H1 (cell line): ENCODE measurements around the gene OSBPL9. TPM values are rescaled to one million over a fixed set of nuclear protein-coding genes. Genes with fewer than 3 reads are reported as not detected.

ENCODE experiments used
- CTCF ChIA-PET: fragments of 300-600 bp; sonication (Branson Sonifier 250); formaldehyde crosslinking; loops from one replicate; lab custom pipeline; 2021; ENCODE audit not compliant: partially characterized antibody; lab: Charles Lee
- POLR2A ChIA-PET: fragments of 300-600 bp; sonication (Branson Sonifier 250); formaldehyde crosslinking; loops from one replicate; lab custom pipeline; 2021; ENCODE audit warnings: inconsistent platforms; ENCODE audit not compliant: partially characterized antibody; lab: Charles Lee
- DNase-seq, 2 experiments: peaks; one replicate each; pipeline versions ENCODE4 v3.0.0 to v3.0.0-alpha.2; 2010 to 2022; ENCODE audit warnings: low spot score in 2 of 2, low read depth in 1 of 2, mixed read lengths in 1 of 2
- FAIRE-seq: peaks from 2 replicates; lab custom pipeline; 2011; peaks lifted over from hg19 to GRCh38; lab: Jason Lieb, UNC
- H2AFZ ChIP-seq: 2 replicates; pipeline ENCODE4 v1.8.1; 2012; ENCODE audit warnings: low read length, inconsistent platforms
- H2AK5ac ChIP-seq: 2 replicates; pipeline ENCODE4 v1.6.1; 2013; ENCODE audit warnings: low read depth, low read length
- H2BK120ac ChIP-seq: replicated peaks from 2 replicates; pipeline ENCODE3; 2013; ENCODE audit warnings: low read depth, low read length, inconsistent platforms
- H2BK12ac ChIP-seq: 2 replicates; pipeline ENCODE4 v1.6.1; 2013; ENCODE audit warnings: low read depth, low read length
- H2BK15ac ChIP-seq: 2 replicates; pipeline ENCODE4 v1.6.1; 2013; ENCODE audit warnings: low read length
- H2BK20ac ChIP-seq: 2 replicates; pipeline ENCODE4 v1.6.1; 2013; ENCODE audit warnings: low read length
- H2BK5ac ChIP-seq: 2 replicates; pipeline ENCODE4 v1.6.1; 2013; ENCODE audit warnings: low read depth, low read length
- H3K14ac ChIP-seq: 2 replicates; pipeline ENCODE4 v1.6.1; 2013; ENCODE audit warnings: inconsistent platforms; ENCODE audit not compliant: insufficient read length
- H3K18ac ChIP-seq: 2 replicates; pipeline ENCODE4 v1.6.1; 2013; ENCODE audit warnings: low read length; ENCODE audit errors: extremely low read depth
- H3K23ac ChIP-seq: 2 replicates; pipeline ENCODE4 v1.6.1; 2013; ENCODE audit warnings: inconsistent platforms; ENCODE audit not compliant: insufficient read length
- H3K23me2 ChIP-seq: 2 replicates; pipeline ENCODE4 v1.6.1; 2013; ENCODE audit warnings: low read depth, low read length
- H3K27ac ChIP-seq: 2 replicates; pipeline ENCODE4 v1.6.1; 2011; ENCODE audit warnings: low read depth, low read length, inconsistent platforms
- H3K27me3 ChIP-seq, 4 experiments: replicated peaks in 1 of 4; 1 replicate in 1 of 4; 2 replicates in 3 of 4; pipeline versions ENCODE4 v1.6.1 to v1.8.1; 2011 to 2013; ENCODE audit warnings: low read length in 3 of 4, mild to moderate bottlenecking in 3 of 4, inconsistent platforms in 2 of 4, mixed read lengths in 2 of 4, moderate library complexity in 1 of 4; ENCODE audit not compliant: control insufficient read depth in 3 of 4, insufficient read depth in 3 of 4; ENCODE audit errors: extremely low read depth in 1 of 4
- H3K36me3 ChIP-seq, 4 experiments: 2 replicates each; pipeline versions ENCODE4 v1.6.1 to v1.8.1; 2011 to 2013; ENCODE audit warnings: mild to moderate bottlenecking in 4 of 4, low read length in 3 of 4, moderate library complexity in 2 of 4, control low read depth in 1 of 4, inconsistent platforms in 1 of 4; ENCODE audit not compliant: insufficient read depth in 4 of 4, control insufficient read depth in 2 of 4
- H3K4ac ChIP-seq: replicated peaks from 2 replicates; pipeline ENCODE3; 2013; ENCODE audit warnings: low read length, low read depth, mixed read lengths, inconsistent platforms; ENCODE audit not compliant: insufficient read length
- H3K4me1 ChIP-seq, 4 experiments: replicated peaks in 1 of 4; 1 replicate in 1 of 4; 2 replicates in 3 of 4; pipeline versions ENCODE4 v1.6.1 to v1.8.1; 2011 to 2013; ENCODE audit warnings: low read length in 3 of 4, inconsistent platforms in 2 of 4, mixed read lengths in 1 of 4; ENCODE audit not compliant: insufficient read depth in 4 of 4, control insufficient read depth in 3 of 4
- H3K4me2 ChIP-seq, 2 experiments: 2 replicates each; pipeline versions ENCODE4 v1.6.1 to v1.8.1; 2011 to 2013; ENCODE audit warnings: low read depth in 2 of 2, low read length in 2 of 2, control low read depth in 1 of 2, inconsistent platforms in 1 of 2, mild to moderate bottlenecking in 1 of 2; ENCODE audit not compliant: insufficient read depth in 1 of 2
- H3K4me3 ChIP-seq, 4 experiments: fragments of 200-600, 300-600 bp in 1 of 4; sonication (generic), shearing (Covaris generic), sonication (Bioruptor Twin) in 1 of 4; 2 replicates each; pipeline versions ENCODE4 v1.5.1 to v1.8.1; 2011 to 2016; ENCODE audit warnings: low read length in 4 of 4, low read depth in 3 of 4, control low read depth in 2 of 4, inconsistent platforms in 2 of 4, mild to moderate bottlenecking in 2 of 4, mixed read lengths in 1 of 4, moderate library complexity in 1 of 4; ENCODE audit not compliant: insufficient read depth in 2 of 4; ENCODE audit errors: extremely low read depth in 1 of 4
- H3K56ac ChIP-seq: replicated peaks from 2 replicates; pipeline ENCODE3; 2013; ENCODE audit warnings: low read depth, mild to moderate bottlenecking, mixed read lengths, low read length, inconsistent platforms; ENCODE audit not compliant: insufficient read length
- H3K79me1 ChIP-seq: 2 replicates; pipeline ENCODE4 v1.6.1; 2013; ENCODE audit warnings: low read depth, low read length, control low read depth
- H3K79me2 ChIP-seq, 2 experiments: 2 replicates each; pipeline versions ENCODE4 v1.6.1 to v1.8.1; 2012 to 2013; ENCODE audit warnings: low read length in 2 of 2, mild to moderate bottlenecking in 2 of 2, inconsistent platforms in 1 of 2; ENCODE audit not compliant: insufficient read depth in 2 of 2, control insufficient read depth in 1 of 2
- H3K9ac ChIP-seq, 4 experiments: replicated peaks in 1 of 4; 1 replicate in 1 of 4; 2 replicates in 3 of 4; pipeline versions ENCODE4 v1.6.1 to v1.8.1; 2011 to 2013; ENCODE audit warnings: low read depth in 3 of 4, low read length in 3 of 4, control low read depth in 2 of 4, mild to moderate bottlenecking in 2 of 4, moderate library complexity in 2 of 4, inconsistent platforms in 1 of 4; ENCODE audit errors: extremely low read depth in 1 of 4
- H3K9me3 ChIP-seq, 2 experiments: 2 replicates each; pipeline versions ENCODE4 v1.6.1 to v1.8.1; 2012 to 2013; ENCODE audit warnings: mild to moderate bottlenecking in 2 of 2, moderate library complexity in 2 of 2, control low read depth in 1 of 2, inconsistent platforms in 1 of 2, low read depth in 1 of 2, low read length in 1 of 2, mixed read lengths in 1 of 2; ENCODE audit not compliant: insufficient read depth in 2 of 2
- H4K20me1 ChIP-seq, 2 experiments: replicated peaks in 1 of 2; 2 replicates each; pipeline versions ENCODE3 to v1.8.1; 2011 to 2013; ENCODE audit warnings: inconsistent platforms in 2 of 2, low read length in 2 of 2, mild to moderate bottlenecking in 1 of 2; ENCODE audit not compliant: insufficient read depth in 2 of 2, control insufficient read depth in 1 of 2
- H4K5ac ChIP-seq: 2 replicates; pipeline ENCODE4 v1.6.1; 2013; ENCODE audit warnings: low read length, low read depth, mixed read lengths, inconsistent platforms; ENCODE audit not compliant: insufficient read length
- H4K8ac ChIP-seq: 2 replicates; pipeline ENCODE4 v1.8.0; 2013; ENCODE audit warnings: mild to moderate bottlenecking, moderate library complexity, low read length, inconsistent platforms; ENCODE audit not compliant: insufficient read depth; ENCODE audit errors: extremely low read depth
- H4K91ac ChIP-seq: replicated peaks from 2 replicates; pipeline ENCODE3; 2013; ENCODE audit warnings: low read length, mixed read lengths, inconsistent platforms; ENCODE audit not compliant: insufficient read length
- ATF3 ChIP-seq: IDR thresholded peaks from 2 replicates; pipeline ENCODE4 v1.6.1; 2011; ENCODE audit warnings: low read depth, mild to moderate bottlenecking, low read length; ENCODE audit not compliant: insufficient read depth
- BACH1 ChIP-seq: IDR thresholded peaks from 2 replicates; pipeline ENCODE4 v1.6.1; 2012; ENCODE audit warnings: low read length, improper control_type of control experiment
- BCL11A ChIP-seq, 2 experiments: IDR thresholded peaks; one replicate each; pipeline ENCODE4 v1.6.1; 2011; ENCODE audit warnings: low read depth in 2 of 2, low read length in 2 of 2, mild to moderate bottlenecking in 2 of 2
- BRCA1 ChIP-seq: IDR thresholded peaks from 2 replicates; pipeline ENCODE4 v1.6.1; 2012; ENCODE audit warnings: low read depth, low read length, improper control_type of control experiment
- CHD2 ChIP-seq: IDR thresholded peaks from 2 replicates; pipeline ENCODE4 v1.6.1; 2012; ENCODE audit warnings: low read length, improper control_type of control experiment
- EGR1 ChIP-seq: IDR thresholded peaks from 2 replicates; pipeline ENCODE4 v1.6.1; 2011; ENCODE audit warnings: low read depth, low read length, borderline replicate concordance
- SRF ChIP-seq: IDR thresholded peaks from 2 replicates; pipeline ENCODE4 v1.6.1; 2011; ENCODE audit warnings: mild to moderate bottlenecking, low read depth, low read length, moderate library complexity
- WGBS, 2 experiments: shearing (Covaris generic) in 1 of 2; methylation state at CpG; one replicate each; pipeline versions ENCODE4 v1.1.6 to v1.1.7; 2013 to 2015; ENCODE audit warnings: low lambda C conversion rate in 2 of 2, mixed read lengths in 2 of 2, inconsistent platforms in 1 of 2, low coverage in 1 of 2, missing lambda C conversion rate in 1 of 2; ENCODE audit not compliant: insufficient replicate concordance in 2 of 2, insufficient coverage in 1 of 2, insufficient read length in 1 of 2; ENCODE audit errors: extremely low coverage in 1 of 2, missing lambda C conversion rate in 1 of 2; 5-methylcytosine and 5-hydroxymethylcytosine counted together
- polyA plus RNA-seq, 7 experiments: library from polyadenylated mRNA; depleted of rRNA in 3 of 7; stranded (reverse) in 5 of 7; unstranded in 2 of 7; fragments of >200 nt in 5 of 7; fragments of 200-250 nt in 2 of 7; gene quantifications; 1 replicate in 5 of 7; 2 replicates in 1 of 7; 4 replicates in 1 of 7; pipeline versions ENCODE4 v1.2.1 to v1.2.3, GENCODE V29; 2011 to 2013; ENCODE audit warnings: missing spikeins in 2 of 7, mixed read lengths in 2 of 7
- total RNA-seq: library from RNA; stranded (reverse); fragmentation: NEBNext Ultra II Directional; extraction: Animal tissue kit (Norgen Biotek cat#: 25700); gene quantifications from 2 replicates; pipeline ENCODE4 v1.2.1, GENCODE V29; 2021

Gene OSBPL9
- total and polyA plus RNA-seq, 2 of the 8 experiments (the other 6 are each of a cell fraction or from before 2014, with no cell fraction given): 58.2 to 71.6 TPM

- no peak overlapping the region for H4K5ac ChIP-seq
- H3K4me2 ChIP-seq: no peak overlapping the region
- no peak overlapping the region for H3K27ac ChIP-seq
- H3K9me3 ChIP-seq: no peaks in the 10 kb centered on the region
- H2BK15ac ChIP-seq: no peak overlapping the region
- no peak overlapping the region for H3K23ac ChIP-seq
- POLR2A ChIA-PET: no interaction called here
- H3K27me3 ChIP-seq: no peaks in the 10 kb centered on the region
- H3K9ac ChIP-seq: no peak overlapping the region
- peaks cover 1 to 2% of the 10 kb centered on the region in 2 experiments for H4K20me1 ChIP-seq
- no peaks in the 10 kb centered on the region for H3K23me2 ChIP-seq
- no peak overlapping the region for H2BK120ac ChIP-seq
- H4K8ac ChIP-seq: no peak overlapping the region
- FAIRE-seq (no peak), DNase-seq (no peak)
- H2BK20ac ChIP-seq: no peak overlapping the region
- no peak overlapping the region for H2BK12ac ChIP-seq
- no peak overlapping the region for H2BK5ac ChIP-seq
- H3K56ac ChIP-seq: no peak overlapping the region
- H2AK5ac ChIP-seq: no peak overlapping the region
- H3K4ac ChIP-seq: no peak overlapping the region
- H4K91ac ChIP-seq: no peak overlapping the region
- no peaks in the 10 kb centered on the region for H3K4me1 ChIP-seq
- CTCF ChIA-PET: interaction anchor here (0.7 kb wide), 1 partner anchor 1275 kb away, joined by 3 read pairs; no protein-coding TSS in a partner anchor
- WGBS, 2 experiments: 100% methylated on average over 1 of the region's 2 CpGs; no CpG with 5 or more reads in 1 of the 2 experiments
- peaks cover 0 to 5% of the 10 kb centered on the region in 2 experiments; a peak in 1 of 4 replicates for H3K79me2 ChIP-seq
- TF ChIP-seq ATF3: no peak
- TF ChIP-seq BCL11A (IDR thresholded peaks at IDR 0.05; ENCODE audit: low read depth in 2 of 2, low read length in 2 of 2): no peak
- TF ChIP-seq BACH1: no peak
- no peak for TF ChIP-seq CHD2
- no peak for TF ChIP-seq EGR1
- no peak for TF ChIP-seq SRF
- no peak for TF ChIP-seq BRCA1
- no peak overlapping the region for H2AFZ ChIP-seq
- no peaks in the 10 kb centered on the region; the same call in 1 of the 2 replicates for H3K79me1 ChIP-seq
- no peaks in the 10 kb centered on the region for H3K36me3 ChIP-seq
- no peak overlapping the region for H3K4me3 ChIP-seq
- H3K14ac ChIP-seq: no peak overlapping the region
- H3K18ac ChIP-seq: no peak overlapping the region
These were observed 19.3 kb downstream of the OSBPL9 start for GRCh38 chr1:51636191-51636590.
